GM18867 (cell line): ENCODE results near the gene RYR2.

ENCODE experiments used
- ATAC-seq: cut with Tn5 transposase; IDR thresholded peaks from one replicate; pipeline ENCODE4 v1.9.1; 2021; ENCODE audit warnings: mild to moderate bottlenecking, moderate library complexity; ENCODE audit not compliant: unreplicated experiment

RYR2 gene

DNA sequence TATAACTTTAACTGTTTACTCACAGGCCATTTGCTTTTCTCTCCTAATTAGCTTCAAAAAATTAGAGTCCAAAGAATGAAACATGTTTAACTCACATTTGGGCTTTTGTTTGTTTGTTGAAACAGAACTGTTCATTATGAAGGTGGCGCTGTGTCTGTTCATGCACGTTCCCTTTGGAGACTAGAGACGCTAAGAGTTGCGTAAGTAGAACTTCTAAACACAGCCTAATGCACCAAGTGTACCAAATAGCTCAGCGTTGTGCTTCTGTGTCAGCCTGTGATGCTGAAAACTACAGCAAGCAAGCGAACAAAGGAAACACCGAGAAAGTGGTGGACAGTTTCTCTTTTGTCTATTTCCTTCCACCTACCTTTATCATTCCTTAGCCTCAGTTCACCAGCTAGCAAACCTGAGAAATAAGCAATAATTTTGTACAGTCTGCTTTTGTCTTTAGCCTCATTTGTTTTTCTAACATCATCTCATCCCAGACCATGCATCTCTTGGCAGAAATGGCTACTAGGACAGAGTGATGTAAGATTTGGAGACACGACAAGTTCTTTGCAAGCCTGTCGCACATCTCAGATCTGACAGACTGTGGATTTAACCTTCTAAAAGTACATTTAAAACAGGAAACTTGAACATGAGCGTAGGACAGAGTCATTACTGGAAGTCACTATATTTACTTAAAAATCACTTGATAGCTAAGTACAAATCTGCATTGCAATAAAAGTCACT is 375.1 kb downstream of the RYR2 start:
- ATAC-seq = no peak

DNA sequence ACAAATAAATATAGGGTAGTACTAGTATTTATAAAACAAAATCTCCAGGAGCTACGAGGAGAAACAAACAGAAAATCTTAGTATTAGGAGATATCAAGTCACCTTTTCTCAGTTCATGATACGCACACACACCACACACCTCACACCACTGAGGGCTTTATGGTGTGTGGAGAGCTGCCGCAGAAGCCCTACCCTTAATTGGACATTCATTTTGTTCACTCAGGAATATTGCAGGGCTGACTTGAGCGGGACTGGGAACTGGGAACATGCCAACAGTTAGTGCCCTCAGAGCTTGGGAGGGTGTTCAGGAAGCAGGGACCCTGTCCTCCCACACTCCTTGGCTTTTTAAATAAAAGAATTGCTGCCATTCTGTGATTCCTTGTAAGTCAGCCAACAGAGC is 386.8 kb downstream of the RYR2 start:
- no peak for ATAC-seq

DNA sequence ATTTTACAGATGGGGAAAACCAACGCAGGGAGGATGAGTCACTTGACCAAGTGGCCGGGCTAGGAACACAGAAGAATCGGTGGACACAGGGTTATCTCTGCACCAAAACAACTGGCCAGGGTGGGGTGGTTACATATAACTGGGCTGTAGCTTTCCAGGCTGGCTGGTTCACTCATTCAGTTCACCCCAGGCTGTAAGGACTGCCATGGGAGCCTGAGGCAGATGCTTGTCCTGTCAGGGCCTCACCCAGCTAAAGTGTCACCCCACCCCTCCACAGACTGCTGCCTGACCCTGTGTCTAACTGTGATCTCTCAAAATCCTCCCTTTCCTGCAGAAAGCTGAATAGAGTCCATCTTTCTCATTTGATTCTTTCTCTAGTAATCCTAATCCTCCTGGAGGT is 387.3 kb downstream of the RYR2 start:
- no peak for ATAC-seq

DNA sequence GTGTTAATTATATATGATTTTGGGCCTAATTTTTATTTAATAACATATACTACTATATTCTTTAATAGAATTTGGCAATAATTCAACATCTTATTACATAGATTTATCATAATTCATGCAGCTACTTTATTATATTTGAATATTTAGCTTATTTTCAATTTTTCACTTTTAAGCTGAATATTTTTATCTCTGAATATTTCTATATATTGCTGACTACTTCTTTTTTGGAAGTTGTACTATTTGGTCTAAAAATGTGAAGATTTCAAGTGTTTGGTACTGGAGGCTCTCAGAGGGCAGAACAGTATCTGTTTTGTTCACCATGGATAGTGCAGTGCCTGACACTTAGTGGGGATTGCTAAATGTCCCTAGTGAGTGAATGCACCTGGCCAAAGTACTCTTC is 389.5 kb downstream of the RYR2 start:
- ATAC-seq = no peak

DNA sequence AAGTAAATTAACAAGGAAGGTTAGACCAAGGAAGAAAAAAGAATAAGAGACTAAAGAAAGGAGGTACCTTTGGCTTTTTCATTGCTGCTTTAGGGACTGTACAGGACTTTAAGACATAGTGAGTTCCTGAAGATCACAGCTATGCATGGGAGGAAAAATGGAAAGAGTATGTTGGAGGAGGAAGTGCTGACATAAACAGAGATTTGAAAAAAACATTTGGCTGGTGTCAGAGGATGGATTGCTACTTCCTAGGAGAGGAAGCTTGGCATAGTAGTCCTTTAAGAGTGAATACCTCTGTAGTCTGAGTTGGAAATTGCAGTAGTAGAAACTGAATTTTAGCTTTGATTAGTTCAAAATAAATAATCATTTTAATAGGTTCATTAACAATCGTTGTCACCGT is 398.4 kb downstream of the RYR2 start:
- ATAC-seq = no peak

DNA sequence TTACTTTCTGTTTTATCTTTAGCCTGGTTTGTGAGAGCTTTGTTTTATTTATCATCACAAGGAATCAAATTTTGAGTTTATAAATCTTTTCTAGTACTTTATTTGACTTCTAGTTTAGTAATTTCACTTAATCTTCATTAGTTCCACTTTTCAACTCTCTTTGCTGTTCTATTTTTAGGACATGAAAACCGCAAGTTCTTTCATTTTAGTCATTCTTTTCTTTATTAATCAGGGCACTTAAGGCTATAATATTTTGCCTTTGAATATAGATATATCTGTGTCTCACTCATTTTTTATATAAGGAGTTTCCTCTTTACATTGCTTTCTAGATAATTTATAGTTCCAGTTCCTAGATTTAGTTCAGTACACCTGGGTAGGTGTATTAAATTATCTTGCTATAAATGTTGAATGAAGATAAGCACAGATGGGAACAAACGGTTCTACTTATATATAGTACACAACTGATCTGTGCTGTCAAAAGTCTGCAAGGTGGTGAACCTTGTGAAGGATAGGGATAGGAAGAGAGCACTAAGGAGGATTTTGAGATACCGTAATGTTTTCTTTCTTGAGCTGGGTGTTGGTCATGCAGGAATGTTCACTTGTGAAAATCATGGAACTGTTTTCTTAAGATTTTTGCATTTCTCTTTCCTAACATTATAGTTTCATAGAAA is 402.3 kb downstream of the RYR2 start:
- peak; percentile 51 for ATAC-seq

DNA sequence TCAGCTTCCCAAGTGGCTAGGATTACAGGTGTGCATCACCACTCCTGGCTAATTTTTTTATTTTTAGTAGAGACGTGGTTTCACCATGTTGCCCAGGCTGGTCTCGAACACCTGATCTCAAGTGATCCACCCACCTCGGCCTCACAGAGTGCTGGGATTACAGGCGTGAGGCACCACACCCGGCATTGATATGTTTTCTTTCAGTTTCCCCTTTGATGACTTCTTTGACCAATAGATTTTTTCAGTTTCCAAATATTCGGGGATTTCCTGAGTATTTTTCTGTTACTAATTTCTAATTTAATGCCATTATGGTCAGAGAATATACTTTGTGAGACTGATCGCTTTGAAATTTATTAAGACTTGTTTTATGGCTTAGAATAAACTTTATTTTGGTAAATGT is 406.1 kb downstream of the RYR2 start:
- peak; percentile 54 for ATAC-seq

DNA sequence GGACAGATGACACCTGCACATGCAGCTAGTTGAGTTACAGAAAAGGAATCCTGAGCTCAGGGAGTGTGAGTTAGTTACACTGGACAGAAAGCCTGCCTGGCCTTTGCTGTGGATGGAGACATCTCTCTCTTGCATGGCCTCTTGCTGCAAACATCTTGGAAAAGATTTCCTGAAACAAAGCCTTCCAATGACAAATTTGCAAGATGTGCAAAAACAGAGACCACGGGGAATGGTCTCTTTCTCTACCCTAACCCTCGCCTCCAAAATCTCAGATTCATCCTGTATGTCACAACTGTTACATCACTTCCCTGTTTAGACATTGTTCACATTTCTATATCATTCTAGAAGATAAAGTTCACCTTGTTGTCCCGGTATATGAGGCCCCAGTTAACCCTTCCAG is 415.6 kb downstream of the RYR2 start:
- no peak for ATAC-seq

DNA sequence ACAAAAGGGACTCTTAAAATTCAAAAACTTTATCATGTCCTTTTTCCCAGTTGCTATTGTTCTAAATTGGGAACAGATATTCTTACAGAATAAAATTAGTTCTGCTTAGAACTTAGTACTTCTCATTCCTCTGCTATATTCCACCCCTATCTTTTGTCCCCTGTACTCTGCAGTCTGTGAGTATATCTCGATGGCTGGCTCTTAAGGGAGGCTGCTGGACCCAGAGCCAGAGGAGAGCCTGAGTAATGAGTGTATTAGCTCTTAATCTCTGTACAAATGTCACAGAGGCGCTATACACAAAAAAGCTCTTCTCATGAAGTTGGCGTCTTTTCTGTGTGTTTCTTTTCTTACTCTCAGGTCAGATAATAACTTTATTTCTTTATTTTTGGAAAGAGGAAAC is 425.3 kb downstream of the RYR2 start:
- no peak for ATAC-seq

DNA sequence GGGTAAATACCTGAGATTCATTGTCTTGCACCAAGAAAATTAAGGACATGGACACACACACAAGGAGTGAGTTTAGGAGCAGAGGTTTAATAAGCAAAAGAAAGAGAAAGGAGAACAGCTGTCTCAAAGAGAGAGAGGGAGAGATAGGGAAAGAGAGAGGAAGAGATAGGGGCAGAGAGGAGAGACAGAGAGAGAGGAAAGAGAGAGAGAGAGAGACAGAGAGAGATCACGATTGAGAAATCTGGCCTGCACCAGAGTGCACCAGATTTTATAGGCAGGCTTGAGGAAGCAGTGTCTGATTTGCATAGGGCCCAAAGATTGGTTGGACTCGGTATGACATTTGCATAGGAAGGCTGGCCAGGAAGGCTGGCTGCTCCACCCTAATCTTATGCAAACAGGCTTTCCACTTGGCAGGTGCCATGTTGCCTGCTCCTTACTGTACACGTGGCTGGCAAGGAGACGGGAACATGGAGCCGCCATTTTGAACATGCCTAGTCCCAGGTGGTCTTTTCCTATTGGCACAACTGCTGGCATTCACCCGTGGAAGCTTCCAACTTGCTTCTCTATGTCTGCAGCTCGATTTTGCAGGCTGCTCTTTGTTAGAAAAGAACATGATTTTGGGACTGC is 428.8 kb downstream of the RYR2 start:
- no peak for ATAC-seq

DNA sequence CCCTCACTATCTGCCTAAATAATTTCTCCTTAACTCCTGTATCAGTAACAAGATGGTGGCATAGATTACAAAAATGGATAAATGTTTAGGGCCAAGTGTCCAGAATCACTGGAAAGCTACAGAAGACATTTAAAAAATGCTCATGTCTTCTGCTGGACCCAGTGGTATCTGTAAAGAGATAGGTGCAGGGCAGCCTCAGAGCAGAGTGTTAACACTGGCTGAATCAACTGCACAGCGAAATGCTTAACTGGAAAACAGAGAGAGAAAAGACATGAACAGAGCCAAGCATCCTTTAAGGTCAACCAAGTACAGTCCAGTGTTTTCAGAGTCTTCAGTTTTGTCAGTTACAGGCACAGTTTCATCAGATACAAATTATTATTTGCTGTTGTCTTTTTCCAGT is 429.4 kb downstream of the RYR2 start:
- no peak for ATAC-seq

DNA sequence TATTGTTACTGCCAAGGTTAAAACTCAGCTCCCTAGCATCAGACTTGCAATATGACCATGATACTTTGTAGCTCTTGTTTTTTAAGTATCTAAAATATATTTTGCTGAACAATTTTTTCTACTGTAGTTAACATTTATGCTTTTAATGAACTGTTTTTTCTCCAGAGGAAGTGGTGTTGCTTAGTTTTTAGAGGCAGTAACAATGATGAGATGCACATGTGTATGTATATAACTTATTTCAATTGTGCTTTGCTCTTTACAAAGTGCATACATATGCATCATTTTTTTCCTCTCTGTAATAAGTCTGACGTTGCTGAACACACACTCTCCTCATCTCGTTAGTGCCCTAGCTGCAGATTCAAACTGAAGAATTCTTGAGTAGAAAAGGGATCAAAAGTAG is 430.0 kb downstream of the RYR2 start:
- ATAC-seq = no peak

DNA sequence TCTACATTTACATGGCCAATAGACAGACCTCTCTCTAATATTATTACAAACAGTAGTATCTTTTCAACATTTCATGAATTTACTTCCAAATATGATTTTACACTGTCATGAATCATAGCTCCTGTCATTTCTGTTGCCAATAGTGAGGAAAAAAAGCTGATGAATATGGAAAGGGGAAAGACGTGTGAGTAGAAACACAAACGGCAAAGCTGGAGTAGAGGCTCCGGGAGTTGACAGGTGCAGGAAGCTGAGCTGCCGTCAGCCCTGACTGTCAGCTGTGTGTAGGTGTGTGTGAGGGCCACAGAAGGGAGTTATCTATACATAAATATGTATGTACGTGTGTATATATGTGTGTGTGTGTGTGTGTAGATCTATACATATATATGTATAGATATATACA is 431.9 kb downstream of the RYR2 start:
- ATAC-seq = no peak

DNA sequence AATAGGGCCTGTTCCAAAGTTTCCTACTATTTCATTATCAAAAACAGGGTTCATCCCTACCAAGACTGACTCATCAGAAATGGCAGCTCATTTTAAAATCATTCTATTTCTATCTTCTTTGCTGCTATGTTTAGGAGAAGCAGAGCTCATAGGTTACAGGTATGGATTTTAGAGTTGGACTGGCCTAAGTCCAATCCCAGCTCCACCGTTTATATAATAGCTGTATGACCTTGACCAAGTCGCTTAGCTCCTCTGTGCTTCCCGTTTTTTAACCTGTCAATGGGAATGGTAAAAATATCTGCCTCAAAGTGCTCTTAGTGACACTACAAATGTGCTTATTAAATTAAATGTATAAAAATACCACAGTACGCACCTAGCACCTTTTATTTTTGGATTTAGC is 436.1 kb downstream of the RYR2 start:
- ATAC-seq = no peak

DNA sequence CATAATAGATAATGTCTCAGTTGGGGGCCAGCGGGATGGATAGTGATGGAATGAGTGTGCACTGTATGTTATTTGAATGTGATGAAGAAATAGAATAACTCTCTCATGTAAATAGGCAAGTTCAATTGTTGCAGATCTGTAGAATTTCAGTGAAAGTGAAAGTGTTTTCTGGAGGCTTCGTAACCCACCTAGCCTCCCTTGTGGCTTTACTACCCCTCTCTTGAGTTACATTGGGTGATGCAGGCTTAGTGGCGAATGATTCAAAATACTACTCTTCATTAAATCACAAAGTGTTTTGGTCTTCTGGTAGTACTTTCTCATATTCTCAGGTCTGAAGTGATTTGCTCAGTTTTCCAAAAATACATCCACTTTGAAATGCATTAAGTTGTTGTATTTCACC is 436.9 kb downstream of the RYR2 start:
- no peak for ATAC-seq

DNA sequence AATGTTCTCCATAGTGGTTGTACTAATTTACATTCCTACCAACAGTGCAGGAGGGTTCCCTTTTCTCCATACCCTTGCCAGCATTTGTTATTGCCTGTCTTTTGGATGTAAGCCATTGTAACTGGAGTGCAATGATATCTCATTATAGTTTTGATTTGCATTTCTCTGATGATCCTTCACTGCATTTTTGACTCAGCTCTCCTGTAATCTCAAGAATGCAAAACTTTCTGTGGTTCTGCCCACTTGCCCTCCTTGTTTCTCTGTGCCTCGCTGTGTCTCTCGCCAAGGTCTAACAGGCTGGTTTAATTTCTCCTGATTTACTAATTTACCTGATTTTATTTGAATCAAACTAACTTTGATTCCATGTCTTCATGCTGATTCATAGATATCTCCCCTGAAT is 440.8 kb downstream of the RYR2 start:
- no peak for ATAC-seq

DNA sequence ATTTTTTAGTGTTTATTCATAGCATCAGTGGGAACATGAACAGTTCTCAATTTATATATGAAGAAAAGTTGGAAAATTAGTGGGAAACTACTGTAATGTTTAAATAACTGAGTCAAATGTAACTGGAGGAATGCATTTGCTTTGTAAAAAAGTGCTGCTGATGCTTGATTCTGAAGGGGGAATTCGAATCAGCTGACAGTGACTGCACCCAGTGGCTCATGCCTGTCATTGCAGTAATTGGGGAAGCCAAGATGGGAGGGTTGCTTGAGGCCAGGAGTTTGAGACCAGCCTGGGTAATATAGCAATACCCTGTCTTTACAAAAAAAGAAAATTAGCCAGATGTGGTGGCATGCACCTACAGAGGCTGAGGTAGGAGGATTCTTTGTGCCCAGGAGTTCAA is 450.4 kb downstream of the RYR2 start:
- ATAC-seq = no peak

DNA sequence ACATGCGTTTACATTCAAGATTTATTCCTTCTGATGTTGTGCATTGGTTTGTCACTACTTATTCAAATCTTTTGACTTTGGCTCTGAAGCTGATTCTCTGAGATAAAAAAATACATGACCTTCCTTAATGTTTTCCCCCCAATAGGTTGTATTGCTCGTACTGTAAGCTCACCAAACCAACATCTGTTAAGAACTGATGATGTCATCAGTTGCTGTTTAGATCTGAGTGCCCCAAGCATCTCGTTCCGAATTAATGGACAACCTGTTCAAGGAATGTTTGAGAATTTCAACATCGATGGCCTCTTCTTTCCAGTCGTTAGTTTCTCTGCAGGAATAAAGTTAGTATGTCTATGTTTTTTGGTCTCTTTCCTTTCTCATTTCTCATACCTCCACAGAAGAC is 458.6 kb downstream of the RYR2 start:
- no peak for ATAC-seq

DNA sequence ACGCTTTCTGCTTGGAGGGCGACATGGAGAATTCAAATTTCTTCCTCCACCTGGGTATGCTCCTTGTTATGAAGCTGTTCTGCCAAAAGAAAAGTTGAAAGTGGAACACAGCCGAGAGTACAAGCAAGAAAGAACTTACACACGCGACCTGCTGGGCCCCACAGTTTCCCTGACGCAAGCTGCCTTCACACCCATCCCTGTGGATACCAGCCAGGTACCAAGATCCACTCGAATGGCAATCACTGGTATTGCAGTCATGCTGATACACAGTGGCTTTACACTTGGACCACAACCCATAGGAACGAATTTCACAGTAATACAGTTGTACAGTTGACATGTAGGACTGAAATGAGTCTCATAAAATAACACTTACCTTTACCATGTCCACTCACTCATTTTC is 461.3 kb downstream of the RYR2 start:
- ATAC-seq = no peak

DNA sequence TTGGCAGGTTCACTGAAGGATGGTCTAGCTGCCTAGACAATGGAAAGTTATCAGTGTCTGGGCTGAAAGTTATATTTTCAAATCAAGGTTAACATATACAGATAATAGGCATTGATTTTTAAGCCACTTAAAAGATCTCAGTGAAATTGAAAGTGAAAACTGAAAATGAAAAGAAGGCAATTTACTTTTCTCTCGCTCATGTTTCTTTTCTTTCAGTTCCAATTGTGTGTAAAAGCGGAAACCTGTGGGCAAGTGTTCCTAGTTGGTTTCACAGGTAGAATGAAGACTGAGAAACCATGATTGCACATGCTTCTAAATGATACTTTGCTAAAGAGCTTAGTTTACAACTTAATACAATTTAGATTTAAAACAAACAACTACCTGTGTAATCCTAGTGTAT is 465.0 kb downstream of the RYR2 start:
- ATAC-seq = peak; percentile 93

DNA sequence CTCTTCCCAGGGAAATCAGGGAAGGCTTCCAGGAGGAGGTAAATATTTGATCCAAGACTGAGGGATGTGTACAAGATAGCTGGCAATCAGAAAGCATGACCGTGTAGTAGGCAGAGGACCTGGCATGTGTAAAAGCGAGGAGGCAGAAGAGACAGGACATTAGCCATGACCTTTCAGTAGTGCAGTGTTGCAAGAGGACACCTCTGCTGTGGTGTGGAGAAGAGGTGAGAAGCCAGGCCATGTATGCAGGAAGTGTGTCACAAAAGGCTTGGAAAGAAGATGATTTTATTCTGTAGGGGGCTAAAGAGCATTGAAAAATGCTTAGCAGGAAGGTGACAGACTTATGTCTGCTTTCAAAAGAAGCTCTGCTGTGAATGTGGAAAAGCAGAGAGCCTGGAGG is 467.8 kb downstream of the RYR2 start:
- no peak for ATAC-seq

DNA sequence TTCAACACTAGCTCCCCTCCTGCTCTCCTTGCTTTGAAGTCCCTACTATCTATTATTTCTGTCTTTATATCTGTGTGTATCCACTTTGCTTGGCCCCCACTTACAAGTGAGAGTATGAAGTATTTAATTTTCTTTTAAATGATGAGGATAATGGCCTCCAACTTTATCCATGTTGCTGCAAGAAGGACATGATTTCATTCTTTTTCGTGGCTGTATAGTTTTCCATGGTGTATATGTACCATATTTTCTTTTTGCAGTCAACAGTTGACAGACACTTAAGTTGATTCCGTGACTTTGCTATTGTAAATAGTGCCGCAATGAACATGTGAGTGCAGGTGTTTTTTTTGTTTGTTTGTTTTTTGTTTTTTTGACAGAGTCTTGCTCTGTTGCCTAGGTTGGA is 483.1 kb downstream of the RYR2 start:
- ATAC-seq = no peak
